Dermis microvascular lymphatic vessel endothelial cell (primary cell): ENCODE data around the gene PPCDC. TPM values are rescaled to one million over a fixed set of nuclear protein-coding genes. Genes with fewer than 3 reads are reported as not detected.

Experiments
- total RNA-seq: library from RNA; depleted of rRNA; stranded (reverse); fragments of >200 nt; gene quantifications from 2 replicates; pipeline ENCODE4 v1.2.1, GENCODE V29; 2014

The PPCDC gene
- total RNA-seq, 1 donor from 2014 or later = 11.6 TPM

Other genes with a start within 250 kb of the PPCDC start
- 27.9 and 43.1 TPM in 2 replicates for gene CSK, start 241.5 kb upstream of the PPCDC start, total RNA-seq
- not detected in 2 replicates for gene LMAN1L, start 210.8 kb upstream of the PPCDC start, total RNA-seq
- not detected in 2 replicates for gene CPLX3, start 197.0 kb upstream of the PPCDC start, total RNA-seq
- 15.9 and 25.8 TPM in 2 replicates for gene ULK3, start 180.4 kb upstream of the PPCDC start, total RNA-seq
- 12.3 and 24.3 TPM in 2 replicates for gene SCAMP2, start 150.2 kb upstream of the PPCDC start, total RNA-seq
- 24.3 and 38.9 TPM in 2 replicates for gene MPI, start 133.5 kb upstream of the PPCDC start, total RNA-seq
- 29.8 and 48.0 TPM in 2 replicates for gene FAM219B, start 116.7 kb upstream of the PPCDC start, total RNA-seq
- gene COX5A, start 85.5 kb upstream of the PPCDC start, total RNA-seq = 57.8 and 82.1 TPM in 2 replicates
- 20.0 and 45.1 TPM in 2 replicates for gene RPP25, start 66.8 kb upstream of the PPCDC start, total RNA-seq
- gene SCAMP5, start 28.0 kb upstream of the PPCDC start, total RNA-seq = 13.1 and 18.1 TPM in 2 replicates
- 4.5 and 10.1 TPM in 2 replicates for gene C15orf39, start 178.3 kb downstream of the PPCDC start, total RNA-seq
- gene GOLGA6C, start 234.7 kb downstream of the PPCDC start, total RNA-seq = under 0.01 TPM in 1 of 2 replicates, not detected in the other